SK-N-SH treated with all-trans-retinoic acid at 6 μM for 48 hours (cell line): ENCODE results near the gene TOP2A.

ENCODE experiments used
- ARNTL ChIP-seq: fragments of 450-650 bp; formaldehyde crosslinking; IDR thresholded peaks from 2 replicates; pipeline ENCODE4 v1.5.0; 2020; ENCODE audit warnings: low read depth, mild to moderate bottlenecking, moderate library complexity, borderline replicate concordance
- PATZ1 ChIP-seq: fragments of 250-450 bp; sonication (Bioruptor Pico); IDR thresholded peaks from 2 replicates; pipeline ENCODE4 v1.8.0; 2020; ENCODE audit warnings: mild to moderate bottlenecking, moderate library complexity, borderline replicate concordance
- POU6F1 ChIP-seq: fragments of 250-450 bp; sonication (Bioruptor Pico); IDR thresholded peaks from 2 replicates; pipeline ENCODE4 v1.8.0; 2021; ENCODE audit warnings: low read depth, mild to moderate bottlenecking, moderate library complexity, borderline replicate concordance
- PPARA ChIP-seq: fragments of 250-450 bp; sonication (Bioruptor Pico); IDR thresholded peaks from 2 replicates; pipeline ENCODE4 v1.5.0; 2020; ENCODE audit warnings: mild to moderate bottlenecking, borderline replicate concordance
- ZFP3 ChIP-seq: fragments of 250-450 bp; sonication (Bioruptor Pico); IDR thresholded peaks from 2 replicates; pipeline ENCODE4 v1.5.0; 2020; ENCODE audit warnings: mild to moderate bottlenecking, moderate library complexity
- ZFP30 ChIP-seq: fragments of 450-650 bp; formaldehyde crosslinking; IDR thresholded peaks from 2 replicates; pipeline ENCODE4 v1.5.0; 2022; ENCODE audit warnings: mild to moderate bottlenecking, moderate library complexity

GRCh38 chr17:40372031-40372430 is 45.7 kb downstream of the TOP2A start:
- TF ChIP-seq POU6F1 (CRISPR knock-in tag) (no peak), PATZ1 (no peak), ZFP3 (CRISPR knock-in tag) (no peak), PPARA (no peak), ARNTL (CRISPR knock-in tag) (no peak), ZFP30 (CRISPR knock-in tag) (no peak)
